ENCODE measurements around the gene ATP13A3.
"Not testable (repeated sequence)": the region's sequence is repeated elsewhere in the genome, so short reads cannot be mapped to it uniquely, and the experiment has no call there.

ATP13A3 gene

DNA sequence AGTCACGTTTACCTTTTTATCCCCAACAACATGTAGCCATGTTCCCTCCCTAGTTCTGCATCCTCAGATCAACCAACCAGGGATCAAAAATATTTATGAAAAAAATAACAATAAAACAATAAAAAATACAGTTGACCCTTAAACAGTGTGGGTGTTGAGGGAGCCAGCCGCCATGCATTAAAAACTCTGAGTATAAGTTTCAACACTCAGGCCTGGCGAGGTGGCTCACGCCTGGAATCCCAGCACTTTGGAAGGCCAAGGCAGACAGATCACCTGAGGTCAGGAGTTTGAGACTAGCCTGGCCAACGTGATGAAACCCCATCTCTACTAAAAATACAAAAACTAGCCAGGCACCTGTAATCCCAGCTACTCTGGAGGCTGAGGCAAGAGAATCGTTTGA, 12.7 kb upstream of the ATP13A3 start:
- not testable (repeated sequence) for DNase-seq (ENCODE audit: low spot score)

DNA sequence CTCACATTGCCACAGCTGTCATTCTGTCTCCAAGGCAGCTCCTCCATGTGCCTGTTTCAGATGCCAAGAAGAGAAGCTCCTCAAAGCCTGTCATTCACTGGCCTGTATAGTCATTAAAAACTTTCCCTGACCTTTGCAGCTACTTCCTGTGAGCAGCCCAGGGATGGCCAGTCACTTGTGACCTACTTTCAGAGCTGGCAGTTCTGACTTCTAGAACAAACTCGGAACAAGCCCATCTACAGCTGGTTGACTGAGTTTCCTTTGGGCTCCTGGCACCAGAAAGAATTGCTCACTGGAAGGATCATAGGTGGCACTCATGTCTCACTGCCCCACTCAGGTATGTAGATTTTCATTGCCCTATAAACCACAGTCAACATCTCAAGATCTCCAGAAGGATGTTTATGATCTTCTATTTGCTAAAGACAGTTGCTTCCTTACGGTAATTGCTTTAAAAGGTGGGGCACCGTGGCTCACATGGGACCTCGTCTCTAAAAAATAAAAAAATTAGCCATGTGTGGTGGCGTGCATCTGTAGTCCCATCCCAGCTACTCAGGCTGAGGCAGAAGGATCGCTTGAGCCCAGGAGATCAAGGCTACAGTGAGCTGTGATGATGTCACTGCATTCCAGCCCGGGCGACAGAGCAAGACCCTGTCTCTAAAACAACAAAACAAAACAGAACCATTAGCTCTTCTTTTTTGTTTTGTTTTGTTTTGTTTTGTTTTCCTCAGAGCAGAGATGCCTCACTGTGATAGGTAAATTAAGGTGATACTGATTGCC, 11.2 kb upstream of the ATP13A3 start:
- DNase-seq (ENCODE audit: low spot score), result no peak

DNA sequence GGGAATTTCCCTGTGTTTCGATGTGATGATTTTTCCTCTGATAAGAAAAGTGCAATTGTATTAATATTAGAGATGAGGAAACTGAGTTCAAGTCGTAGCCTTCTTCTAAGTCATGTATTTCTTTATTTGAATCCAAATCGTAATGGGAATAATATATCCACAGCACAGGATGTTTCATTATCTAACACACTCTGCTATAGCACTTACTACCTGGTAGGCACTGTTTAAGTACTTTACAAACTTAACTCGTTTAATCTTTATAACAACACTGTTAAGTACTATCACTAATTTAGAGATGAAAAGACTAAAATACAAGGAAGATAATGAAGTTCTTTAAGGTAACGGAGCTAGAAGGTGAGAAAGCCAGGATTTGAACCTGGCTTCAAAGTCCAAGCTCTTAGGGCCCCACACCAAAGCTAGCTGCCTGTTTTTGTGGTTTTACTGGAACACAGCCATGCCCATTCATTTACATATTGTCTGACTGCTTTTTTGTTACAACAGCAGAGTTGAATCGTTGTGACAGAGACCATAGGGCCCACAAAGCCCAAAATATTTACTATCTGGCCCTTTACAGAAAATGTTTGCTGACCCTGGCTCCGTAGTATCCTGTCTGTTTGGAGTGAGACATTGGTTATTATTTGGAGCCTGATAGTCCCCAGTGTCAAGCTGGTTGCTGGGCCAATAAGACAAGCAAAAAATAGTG, 9.6 kb upstream of the ATP13A3 start:
- no peak for DNase-seq (ENCODE audit: low spot score)

DNA sequence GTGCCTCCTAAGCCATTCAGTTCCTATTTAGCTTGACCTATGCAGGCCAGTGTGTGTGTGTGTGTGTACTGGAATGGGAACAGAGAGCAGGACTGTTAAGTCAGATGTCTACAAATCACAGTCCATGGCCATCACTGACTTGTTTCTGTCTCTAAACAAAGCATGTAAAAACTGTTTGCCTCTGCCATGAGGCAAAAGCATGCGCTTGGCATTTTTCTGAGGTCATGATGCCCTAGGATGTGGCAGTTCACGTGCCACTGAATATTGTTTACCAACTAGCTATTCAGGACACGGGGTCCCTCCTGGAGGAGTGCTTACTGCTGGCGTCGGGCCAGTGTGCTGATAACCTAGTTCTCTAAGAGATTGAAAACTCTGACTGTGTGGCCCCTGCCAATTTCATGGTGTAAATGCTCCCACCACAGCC, 8.2 kb upstream of the ATP13A3 start:
- DNase-seq (ENCODE audit: low spot score), result no peak

DNA sequence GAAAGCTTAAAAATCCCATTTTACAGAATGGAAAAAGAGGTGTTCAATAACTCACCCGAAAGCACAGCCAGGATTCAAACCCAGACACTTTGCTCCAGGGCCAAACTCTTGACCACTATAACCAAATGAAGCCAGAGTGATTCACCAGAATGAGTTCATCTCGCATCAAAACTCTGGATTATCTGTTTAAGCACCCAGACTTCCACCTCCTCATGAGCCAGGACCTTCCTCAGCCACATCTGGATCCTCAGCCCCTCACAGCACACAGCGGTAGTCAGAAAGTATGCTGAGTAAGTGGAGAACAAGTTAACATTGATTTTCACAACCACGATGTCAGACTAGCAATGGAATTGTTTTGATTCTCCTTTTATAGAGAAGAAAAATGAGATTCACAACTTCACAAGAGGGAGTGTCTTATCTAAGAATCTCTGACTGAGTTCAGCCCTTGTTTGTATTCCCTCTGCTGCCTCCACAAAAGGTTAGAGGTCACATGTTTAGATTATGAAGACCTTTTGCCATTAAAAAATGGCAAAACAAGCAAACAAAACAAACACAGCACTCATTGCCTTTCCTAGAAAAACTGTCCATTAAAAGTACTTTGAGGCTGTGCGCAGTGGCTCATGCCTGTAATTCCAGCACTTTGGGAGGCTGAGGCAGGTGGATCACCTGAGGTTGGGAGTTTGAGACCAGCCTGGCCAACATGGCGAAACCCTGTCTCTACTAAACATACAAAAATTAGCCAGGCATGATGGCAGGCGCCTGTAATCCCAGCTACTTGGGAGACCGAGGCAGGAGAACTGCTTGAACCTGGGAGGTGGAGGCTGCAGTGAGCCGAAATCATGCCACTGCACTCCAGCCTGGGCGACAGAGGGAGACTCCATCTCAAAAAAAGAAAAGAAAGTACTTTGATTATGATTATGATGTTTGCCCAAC, 7.5 kb upstream of the ATP13A3 start:
- DNase-seq (ENCODE audit: low spot score), result not testable (repeated sequence)

DNA sequence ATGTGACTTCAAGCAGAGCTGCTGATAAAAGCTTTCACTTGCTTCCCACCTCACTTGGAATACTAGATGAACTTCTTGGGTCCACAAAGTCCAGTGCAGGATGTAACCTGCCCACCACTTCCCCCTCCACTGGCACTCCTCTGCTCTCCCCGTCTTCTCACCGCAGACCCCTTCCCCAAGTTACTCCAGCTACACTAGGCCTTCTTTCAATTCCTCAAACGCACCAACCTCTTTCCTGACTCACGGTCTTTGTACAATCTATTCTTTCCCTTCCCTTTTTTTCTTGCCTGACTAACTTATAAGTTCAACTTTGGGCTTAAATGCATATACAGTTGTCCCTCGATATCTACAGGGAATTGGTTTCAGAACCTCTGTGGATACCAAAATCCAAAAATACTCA, 5.2 kb upstream of the ATP13A3 start:
- no peak for DNase-seq (ENCODE audit: low spot score)

DNA sequence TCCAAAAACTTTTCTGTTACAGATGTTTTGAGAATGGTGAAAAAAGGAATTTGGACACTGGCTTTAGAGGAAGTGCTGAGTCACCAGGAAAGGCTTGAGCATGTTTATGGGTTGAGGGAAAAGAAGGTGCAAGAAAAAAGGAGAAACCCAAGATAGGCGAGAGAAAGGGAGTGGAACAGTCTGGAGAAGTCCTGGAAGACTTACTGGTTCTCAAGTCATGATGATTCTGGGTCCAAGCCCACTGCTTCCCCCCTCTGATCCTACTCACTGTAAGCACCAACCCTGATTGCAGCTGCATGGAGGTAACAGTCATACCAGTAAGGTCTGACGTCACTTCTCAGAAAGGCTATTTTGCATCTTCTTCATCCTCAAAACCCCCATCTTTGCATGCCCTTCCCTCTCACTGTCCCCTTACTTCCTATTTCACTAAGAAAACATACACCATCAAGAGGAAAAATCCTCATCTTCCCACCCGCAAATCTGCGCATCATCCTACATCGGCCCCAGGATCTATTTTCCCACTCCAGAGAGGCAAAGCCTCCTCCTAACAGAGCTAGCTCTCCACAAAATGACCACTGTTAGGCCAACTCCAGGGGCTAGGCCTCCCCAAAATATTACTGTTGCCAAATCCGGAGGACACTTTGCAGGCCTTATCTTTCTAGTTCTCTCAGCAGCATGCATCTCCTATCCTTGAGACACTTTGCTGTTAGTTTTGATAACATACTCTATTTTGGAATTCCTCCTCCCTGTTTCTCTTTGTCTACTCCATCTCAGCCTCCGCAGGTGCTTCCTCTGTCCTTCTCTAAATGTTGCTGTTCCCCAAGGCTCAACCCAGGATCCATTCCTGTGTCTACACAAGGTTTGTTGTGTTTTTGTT, 3.2 kb upstream of the ATP13A3 start:
- DNase-seq (ENCODE audit: low spot score), result no peak

DNA sequence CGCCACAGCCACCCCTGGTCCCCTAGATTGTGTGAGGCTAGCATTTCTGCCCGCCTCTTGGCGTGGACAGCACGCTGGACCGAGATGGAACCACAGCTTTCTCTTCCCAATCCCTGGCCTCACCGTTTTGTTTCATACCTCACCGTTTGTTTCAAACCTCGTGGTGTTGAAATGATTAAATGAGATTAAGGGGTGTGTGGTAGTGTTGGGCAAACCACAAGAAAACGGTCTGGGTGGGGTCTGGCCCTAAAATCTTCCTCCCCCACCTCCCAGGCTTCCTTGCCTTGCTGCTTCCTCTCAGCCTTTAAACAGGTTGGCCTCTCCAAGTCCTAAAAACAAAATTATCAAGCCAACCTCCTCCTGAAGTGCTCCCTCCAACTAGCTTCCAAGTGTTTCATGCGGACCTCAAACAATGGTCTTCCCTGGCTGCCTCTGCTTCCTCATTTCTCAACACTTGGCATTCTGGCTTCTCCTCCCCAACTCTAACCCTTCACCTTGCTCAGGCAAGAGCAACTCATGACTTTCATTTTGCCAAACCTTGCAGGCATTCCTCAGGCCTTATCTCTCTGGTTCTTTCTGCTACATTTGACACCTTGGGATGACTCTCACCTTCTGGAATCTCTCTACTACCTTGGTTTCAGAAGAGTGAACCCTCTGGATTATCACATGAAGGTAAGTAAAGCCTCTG, 1.4 kb upstream of the ATP13A3 start:
- no peak for DNase-seq (ENCODE audit: low spot score)

DNA sequence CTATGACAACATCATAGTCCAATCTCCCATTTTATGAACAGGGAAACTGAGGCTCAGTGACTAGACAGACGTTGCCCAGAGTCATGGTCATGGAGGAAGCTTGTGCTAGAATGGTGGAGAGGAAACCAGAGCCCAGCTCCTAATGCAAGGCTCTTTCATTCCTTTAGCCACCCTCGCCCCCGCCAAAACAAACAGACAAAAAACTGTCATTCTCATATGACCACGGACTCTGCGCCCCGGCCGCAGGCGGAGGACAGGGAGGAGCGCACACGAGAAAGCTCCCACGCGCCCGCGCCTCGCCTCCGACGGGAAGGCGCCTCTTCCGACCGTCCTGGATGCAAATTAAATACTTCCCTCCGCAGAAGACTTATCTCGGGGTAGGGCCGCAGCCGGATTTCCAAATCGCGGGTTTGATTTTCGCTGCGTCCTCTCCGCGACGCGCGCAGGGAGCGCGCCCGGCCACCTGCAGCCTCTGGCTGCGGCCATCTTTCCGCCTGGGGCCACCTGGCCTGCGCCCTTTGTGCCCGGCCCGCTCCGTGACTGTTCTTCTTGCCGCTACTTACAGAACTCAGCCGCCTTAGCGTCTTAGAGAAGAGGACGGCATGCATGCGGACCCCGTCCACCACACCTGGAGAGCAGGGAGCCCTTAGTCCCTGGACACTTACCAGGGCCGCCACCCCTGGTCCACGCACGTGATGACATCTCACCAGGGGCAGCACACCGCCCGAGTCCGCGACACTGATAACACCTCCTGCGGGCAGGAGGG, 670 bp upstream of the ATP13A3 start:
- DNase-seq (ENCODE audit: low spot score), result no peak

DNA sequence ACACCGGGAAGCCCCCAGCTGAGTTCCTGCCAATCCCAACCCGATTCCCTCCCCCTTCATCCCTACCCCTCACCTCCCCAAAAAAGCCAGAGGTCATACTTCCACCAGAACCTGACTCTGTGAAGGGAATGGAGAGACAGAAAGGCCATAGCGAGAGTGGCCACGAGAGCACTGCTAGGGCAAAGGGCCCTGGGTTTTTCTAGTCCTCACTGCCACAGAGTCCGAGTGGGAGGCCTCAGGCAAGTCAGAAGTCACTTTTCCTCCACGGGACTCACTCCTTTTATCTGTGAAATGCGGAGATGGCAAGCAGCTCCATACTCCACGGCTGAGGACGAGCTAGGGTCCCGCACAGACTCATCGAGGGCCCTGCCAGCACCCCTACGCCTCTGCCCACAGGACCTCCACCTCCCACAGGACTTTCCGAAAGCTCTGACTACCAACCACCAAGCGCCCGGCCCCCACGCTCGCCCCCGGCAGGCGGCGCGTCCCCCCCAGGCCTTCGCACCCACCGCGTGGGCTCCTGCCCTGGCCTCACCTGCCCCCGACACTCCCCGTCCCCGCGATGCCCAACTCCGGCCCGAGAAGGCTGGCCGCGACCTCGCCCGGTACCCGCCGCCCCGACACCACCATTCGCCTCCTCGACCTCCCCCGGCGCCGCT, 792 bp downstream of the ATP13A3 start:
- peak; percentile 44 for DNase-seq (ENCODE audit: low spot score)

DNA sequence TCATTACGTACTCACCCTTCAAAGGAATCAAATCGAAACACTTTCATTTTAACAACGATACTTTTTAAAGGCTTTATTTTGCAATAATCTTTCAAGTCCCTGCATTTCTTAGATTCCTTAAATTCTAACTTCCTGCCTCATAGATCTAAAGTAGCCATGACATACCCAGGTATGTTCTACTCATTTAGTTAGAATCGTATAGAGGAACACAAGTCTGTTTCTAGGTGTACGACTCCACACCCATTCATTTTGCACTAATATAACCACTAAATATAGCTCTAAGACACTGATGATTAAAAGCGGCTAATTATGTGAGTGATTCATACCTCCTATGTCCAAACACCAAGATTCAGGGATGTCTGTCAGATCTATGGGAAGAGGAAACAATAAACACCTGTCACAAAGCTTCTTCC, 1.3 kb downstream of the ATP13A3 start:
- DNase-seq (ENCODE audit: low spot score), result no peak

DNA sequence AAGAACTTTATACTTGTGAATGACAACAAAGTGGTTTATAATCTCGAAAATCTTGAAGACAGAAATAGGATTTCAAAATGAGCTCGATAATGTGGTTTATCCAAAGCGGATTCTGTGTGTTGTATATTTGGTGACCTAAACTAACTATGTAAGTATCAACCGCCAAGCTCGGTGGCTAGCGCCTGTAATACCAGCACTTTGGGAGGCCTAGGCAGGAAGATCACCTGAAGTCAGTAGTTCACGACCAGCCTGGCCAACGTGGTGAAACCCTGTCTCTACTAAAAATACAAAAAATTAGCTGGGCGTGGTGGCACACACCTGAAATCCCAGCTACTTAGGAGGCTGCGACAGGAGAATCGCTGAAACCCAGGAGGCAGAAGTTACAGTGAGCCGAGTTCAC, 2.2 kb downstream of the ATP13A3 start:
- no peak for DNase-seq (ENCODE audit: low spot score)

DNA sequence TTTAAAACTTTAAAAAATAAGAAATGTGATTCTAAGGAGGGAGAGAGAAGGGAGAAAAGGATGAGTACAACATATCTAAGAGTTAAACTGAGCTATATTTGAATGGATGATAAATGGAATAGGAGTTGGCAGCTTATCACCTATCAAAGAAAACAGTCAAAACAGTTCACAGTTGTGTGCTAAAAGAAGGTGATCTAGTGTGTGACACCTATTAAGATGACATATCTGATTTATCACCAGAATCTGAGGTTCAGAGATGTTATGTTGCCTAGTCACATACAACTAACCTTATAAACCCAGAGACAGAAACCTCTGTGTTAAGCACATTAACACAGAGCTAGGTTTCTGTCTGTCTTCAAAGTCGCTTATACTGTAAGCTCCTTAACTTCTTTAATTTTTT, 3.0 kb downstream of the ATP13A3 start:
- no peak for DNase-seq (ENCODE audit: low spot score)

DNA sequence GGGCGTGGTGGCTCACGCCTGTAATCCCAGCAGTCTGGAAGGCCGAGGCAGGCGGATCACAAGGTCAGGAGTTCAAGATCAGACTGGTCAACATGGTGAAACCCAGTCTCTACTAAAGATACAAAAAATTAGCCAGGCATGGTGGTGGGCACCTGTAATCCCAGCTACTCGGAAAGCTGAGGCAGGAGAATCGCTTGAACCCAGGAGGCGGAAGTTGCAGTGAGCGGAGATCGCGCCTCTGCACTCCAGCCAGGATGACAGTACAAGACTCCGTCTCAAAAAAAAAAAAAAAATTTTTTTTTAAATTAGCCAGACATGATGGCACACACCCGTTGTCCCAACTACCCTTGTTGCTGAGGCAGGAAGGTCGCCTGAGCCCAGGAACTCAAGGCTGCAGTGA, 4.0 kb downstream of the ATP13A3 start:
- DNase-seq (ENCODE audit: low spot score), result not testable (repeated sequence)

DNA sequence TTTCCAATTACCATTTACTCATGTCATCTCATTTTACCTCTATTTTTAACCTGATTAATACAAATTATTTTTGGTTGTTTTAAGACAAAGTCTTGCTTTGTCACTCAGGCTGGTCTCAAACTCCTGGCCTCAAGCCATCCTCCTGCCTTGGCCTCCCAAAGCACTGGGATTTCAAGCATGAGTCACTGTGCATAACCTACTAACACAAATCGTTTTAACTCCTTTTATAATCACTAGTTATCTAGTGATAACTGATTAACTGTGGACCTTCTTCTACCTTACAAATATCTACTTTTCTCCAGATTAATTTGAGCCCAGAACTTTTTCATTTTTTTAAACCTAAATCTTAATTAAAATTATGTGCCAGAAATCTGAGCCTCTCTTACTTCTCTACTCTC, 4.6 kb downstream of the ATP13A3 start:
- no peak for DNase-seq (ENCODE audit: low spot score)

DNA sequence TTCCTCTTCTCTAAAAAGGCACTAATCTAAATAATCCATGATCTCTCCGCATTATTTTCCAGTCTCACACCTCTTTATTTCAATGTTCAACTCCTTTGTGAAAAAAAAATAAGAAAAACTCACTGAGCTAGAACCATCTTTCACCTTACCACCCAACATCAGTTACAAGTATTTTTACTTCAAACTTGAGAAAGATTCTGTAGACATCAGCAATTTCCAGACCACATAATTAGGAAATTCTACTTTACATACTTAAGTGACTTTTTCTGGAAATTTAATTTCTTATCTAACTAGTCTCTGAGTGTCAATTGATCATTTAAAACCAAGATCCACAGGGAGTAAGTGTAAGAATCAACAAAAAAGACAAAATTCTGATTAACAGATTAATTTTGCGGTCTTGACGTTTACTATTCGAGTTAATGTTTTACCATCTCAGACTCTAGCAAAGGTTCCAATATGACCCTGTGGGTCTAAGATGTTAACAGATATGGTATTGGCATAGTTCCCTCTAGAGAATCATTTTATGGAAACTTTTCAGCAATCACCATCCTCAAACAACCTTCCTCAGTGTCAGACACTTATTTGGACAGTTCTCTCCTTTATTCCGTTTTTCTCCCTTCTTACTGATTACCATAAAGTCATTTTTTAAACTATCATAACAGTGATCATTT, 5.1 kb downstream of the ATP13A3 start:
- DNase-seq (ENCODE audit: low spot score), result no peak

DNA sequence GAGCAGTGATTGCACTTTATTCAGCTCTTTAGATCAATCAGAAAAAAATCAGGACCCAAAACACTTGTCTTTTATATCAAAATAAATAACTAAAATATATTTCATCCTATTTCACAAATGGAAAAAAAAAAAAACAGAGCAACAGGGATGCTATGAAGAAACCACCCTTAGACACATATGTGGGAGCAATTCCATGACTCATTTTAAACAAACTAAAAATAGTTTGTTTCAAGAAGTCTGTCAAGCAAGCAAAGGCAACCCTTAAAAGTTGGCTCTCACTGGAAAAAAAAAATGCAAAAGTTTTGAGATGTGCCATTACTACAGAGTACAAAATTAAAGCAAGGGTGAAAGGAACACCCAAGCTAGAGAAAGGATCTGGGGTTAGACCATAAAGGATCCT, 5.7 kb downstream of the ATP13A3 start:
- DNase-seq (ENCODE audit: low spot score), result no peak

DNA sequence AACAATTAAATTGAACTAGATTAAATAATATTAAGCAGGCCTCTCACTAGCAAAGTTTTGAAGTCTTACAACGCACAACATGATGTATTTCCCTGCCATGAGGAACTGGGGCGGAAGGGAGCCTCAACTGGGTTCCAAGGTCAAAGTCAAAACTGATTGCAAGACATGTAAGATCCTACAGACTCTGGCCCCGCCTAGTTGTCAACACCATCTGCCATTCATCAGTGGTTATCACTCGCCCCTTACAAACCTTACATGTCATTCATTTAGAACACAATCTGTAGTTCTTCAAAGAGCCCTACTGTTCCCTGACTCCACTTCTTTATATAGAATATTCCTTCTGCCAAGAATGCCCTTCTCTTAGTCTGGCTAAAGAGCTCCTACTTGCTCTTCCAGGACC, 10.0 kb downstream of the ATP13A3 start:
- no peak for DNase-seq (ENCODE audit: low spot score)

DNA sequence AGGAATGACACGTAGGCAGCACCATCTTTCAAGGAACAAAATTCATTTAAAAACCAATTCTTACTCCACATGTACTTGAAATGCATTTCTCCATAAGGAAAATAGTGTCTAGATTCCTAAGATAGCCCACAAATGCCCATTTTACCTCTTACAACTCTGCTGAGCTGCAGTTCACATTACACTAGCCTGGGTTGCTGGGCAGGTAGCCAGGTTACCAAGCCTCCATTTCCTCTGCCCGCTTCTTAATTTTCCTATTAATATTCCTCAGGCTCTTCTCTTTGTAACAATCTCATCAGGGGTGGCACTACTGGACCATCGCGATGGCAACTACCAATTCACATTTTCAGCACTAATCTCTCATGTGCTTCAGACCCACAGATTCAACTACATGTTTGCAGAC, 10.8 kb downstream of the ATP13A3 start:
- DNase-seq (ENCODE audit: low spot score), result no peak
